HG02884 (cell line): ENCODE measurements around the gene TSHB.
"Not testable (repeated sequence)": the region's sequence is repeated elsewhere in the genome, so short reads cannot be mapped to it uniquely, and the experiment has no call there.

Source experiments
- ATAC-seq: cut with Tn5 transposase; IDR thresholded peaks from one replicate; pipeline ENCODE4 v1.9.1; 2021; ENCODE audit warnings: mild to moderate bottlenecking, moderate library complexity; ENCODE audit not compliant: unreplicated experiment

The TSHB gene

GRCh38 chr1:115029526-115029925 is at the start of gene TSHB:
TSHB (plus strand) TSS chr1:115029826; CDS start chr1:115033363, 3,537 bp downstream.
- ATAC-seq = no peak

GRCh38 chr1:114982251-114982650 is 47.4 kb upstream of the TSHB start:
- ATAC-seq = no peak

- ATAC-seq = no peak
Observed at GRCh38 chr1:114986286-114986685, 43.3 kb upstream of the TSHB start.

- no peak for ATAC-seq
Observed at GRCh38 chr1:114988095-114988494, 41.5 kb upstream of the TSHB start.

GRCh38 chr1:114997510-114998289 is 31.9 kb upstream of the TSHB start:
- ATAC-seq = no peak

GRCh38 chr1:115006191-115006590 is 23.4 kb upstream of the TSHB start:
- no peak for ATAC-seq

- no peak for ATAC-seq
Observed at GRCh38 chr1:115012006-115012405, 17.6 kb upstream of the TSHB start.

- ATAC-seq = no peak
Observed at GRCh38 chr1:115012434-115012833, 17.2 kb upstream of the TSHB start.

- ATAC-seq = no peak
Observed at GRCh38 chr1:115013792-115014191, 15.8 kb upstream of the TSHB start.

GRCh38 chr1:115019549-115019948 is 10.1 kb upstream of the TSHB start:
- not testable (repeated sequence) for ATAC-seq

- no peak for ATAC-seq
Observed at GRCh38 chr1:115021145-115021544, 8.5 kb upstream of the TSHB start.

GRCh38 chr1:115023593-115023992 is 6.0 kb upstream of the TSHB start:
- ATAC-seq = no peak

- ATAC-seq = no peak
Observed at GRCh38 chr1:115031595-115031994, 2.0 kb downstream of the TSHB start.

- ATAC-seq = no peak
Observed at GRCh38 chr1:115035652-115036051, 6.0 kb downstream of the TSHB start.

GRCh38 chr1:115036814-115037507 is 7.3 kb downstream of the TSHB start:
- ATAC-seq = no peak

- ATAC-seq = no peak
Observed at GRCh38 chr1:115040501-115040900, 10.9 kb downstream of the TSHB start.

- no peak for ATAC-seq
Observed at GRCh38 chr1:115041654-115042053, 12.0 kb downstream of the TSHB start.

GRCh38 chr1:115046751-115047150 is 17.1 kb downstream of the TSHB start:
- ATAC-seq = no peak

- no peak for ATAC-seq
Observed at GRCh38 chr1:115051850-115052249, 22.2 kb downstream of the TSHB start.

- peak; percentile 93 for ATAC-seq
Observed at GRCh38 chr1:115052454-115053083, 22.9 kb downstream of the TSHB start.

GRCh38 chr1:115056395-115056798 is 26.8 kb downstream of the TSHB start:
- no peak for ATAC-seq
